ENCODE data around the gene ARHGDIG.
"Not testable (repeated sequence)": the region's sequence is repeated elsewhere in the genome, so short reads cannot be mapped to it uniquely, and the experiment has no call there.

DNA sequence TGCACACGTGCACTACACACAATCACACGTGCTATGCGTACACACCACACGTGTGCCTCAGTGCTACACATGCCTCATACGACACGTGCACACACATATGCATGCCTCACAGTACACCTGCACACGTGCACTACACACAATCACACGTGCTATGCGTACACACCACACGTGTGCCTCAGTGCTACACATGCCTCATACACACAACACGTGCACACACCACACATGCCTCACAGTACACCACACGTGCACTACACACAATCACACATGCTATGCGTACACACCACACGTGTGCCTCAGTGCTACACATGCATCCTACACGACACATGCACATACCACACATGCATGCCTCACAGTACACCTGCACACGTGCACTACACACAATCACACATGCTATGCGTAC is 12.8 kb upstream of the ARHGDIG start:
- TF ChIP-seq, protein P1, sequence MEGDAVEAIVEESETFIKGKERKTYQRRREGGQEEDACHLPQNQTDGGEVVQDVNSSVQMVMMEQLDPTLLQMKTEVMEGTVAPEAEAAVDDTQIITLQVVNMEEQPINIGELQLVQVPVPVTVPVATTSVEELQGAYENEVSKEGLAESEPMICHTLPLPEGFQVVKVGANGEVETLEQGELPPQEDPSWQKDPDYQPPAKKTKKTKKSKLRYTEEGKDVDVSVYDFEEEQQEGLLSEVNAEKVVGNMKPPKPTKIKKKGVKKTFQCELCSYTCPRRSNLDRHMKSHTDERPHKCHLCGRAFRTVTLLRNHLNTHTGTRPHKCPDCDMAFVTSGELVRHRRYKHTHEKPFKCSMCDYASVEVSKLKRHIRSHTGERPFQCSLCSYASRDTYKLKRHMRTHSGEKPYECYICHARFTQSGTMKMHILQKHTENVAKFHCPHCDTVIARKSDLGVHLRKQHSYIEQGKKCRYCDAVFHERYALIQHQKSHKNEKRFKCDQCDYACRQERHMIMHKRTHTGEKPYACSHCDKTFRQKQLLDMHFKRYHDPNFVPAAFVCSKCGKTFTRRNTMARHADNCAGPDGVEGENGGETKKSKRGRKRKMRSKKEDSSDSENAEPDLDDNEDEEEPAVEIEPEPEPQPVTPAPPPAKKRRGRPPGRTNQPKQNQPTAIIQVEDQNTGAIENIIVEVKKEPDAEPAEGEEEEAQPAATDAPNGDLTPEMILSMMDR (IDR thresholded peaks at IDR 0.05), result not testable (repeated sequence)
- not testable (repeated sequence) for TF ChIP-seq ZFX (IDR thresholded peaks at IDR 0.05; ENCODE audit: borderline replicate concordance)

Data from 22Rv1 (cell line).